RWPE1 (cell line): ENCODE results near the gene FGFR1OP2.
A peak's percentile ranks its signal among the peaks of the same experiment; 100 is the strongest.

Experiments used
- CTCF ChIA-PET: fragments of 350-600 bp; sonication (Branson Sonifier 250); formaldehyde crosslinking; extraction: SDS; loops from one replicate; lab custom pipeline; 2021; lab: Yijun Ruan, JAX
- POLR2A ChIA-PET: fragments of 400-600 bp; formaldehyde crosslinking; extraction: SDS; loops from one replicate; lab custom pipeline; 2020; ENCODE audit warnings: antibody characterized with exemption; ENCODE audit not compliant: low non-redundant PET; lab: Yijun Ruan, JAX
- DNase-seq: peaks from one replicate; pipeline ENCODE4 v3.0.0; 2012; ENCODE audit warnings: low spot score
- H3K27ac ChIP-seq: fragments of 450-650 bp; 2 replicates; pipeline ENCODE4 v1.5.1; 2017
- TF ChIP-seq, protein P1 (sequence below): fragments of 450-650 bp; conservative IDR thresholded peaks from 2 replicates; pipeline ENCODE4 v1.5.1; 2017; ENCODE audit warnings: low read depth, mild to moderate bottlenecking

FGFR1OP2 gene

DNA sequence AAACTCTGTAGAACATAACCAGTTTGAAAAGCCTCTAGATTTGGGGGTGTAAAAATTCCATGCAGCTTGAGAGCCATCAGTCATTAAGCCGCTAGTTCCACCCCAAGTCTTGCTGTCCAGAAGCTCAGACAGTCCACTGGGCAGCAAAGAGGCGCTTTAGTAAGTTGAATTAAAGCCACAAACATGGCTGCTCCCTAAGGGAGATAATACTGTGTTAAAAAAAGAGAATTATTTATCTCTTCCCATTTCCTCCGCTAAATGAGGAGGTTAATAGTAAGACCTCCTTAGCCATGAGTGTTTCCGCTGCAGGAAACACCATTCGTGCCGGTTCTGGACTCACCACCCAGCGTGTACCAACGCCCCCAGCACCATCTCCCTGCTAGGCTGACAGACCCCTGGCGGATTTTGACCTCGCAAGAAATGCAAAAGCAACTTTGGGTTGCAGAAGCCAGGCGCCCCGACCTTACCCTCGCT lies 75.4 kb downstream of the FGFR1OP2 start:
- peak overlapping the region; percentile 84 for H3K27ac ChIP-seq
- ChIA-PET POLR2A (interaction anchor here (0.7 kb wide), 1 partner anchor 11 kb away, joined by 3 read pairs; no protein-coding TSS in a partner anchor), CTCF (interaction anchor here (0.6 to 0.9 kb wide), 6 partner anchors 13 to 762 kb away, joined by 3 to 4 read pairs (median 3); no protein-coding TSS in a partner anchor)
- TF ChIP-seq, protein P1, sequence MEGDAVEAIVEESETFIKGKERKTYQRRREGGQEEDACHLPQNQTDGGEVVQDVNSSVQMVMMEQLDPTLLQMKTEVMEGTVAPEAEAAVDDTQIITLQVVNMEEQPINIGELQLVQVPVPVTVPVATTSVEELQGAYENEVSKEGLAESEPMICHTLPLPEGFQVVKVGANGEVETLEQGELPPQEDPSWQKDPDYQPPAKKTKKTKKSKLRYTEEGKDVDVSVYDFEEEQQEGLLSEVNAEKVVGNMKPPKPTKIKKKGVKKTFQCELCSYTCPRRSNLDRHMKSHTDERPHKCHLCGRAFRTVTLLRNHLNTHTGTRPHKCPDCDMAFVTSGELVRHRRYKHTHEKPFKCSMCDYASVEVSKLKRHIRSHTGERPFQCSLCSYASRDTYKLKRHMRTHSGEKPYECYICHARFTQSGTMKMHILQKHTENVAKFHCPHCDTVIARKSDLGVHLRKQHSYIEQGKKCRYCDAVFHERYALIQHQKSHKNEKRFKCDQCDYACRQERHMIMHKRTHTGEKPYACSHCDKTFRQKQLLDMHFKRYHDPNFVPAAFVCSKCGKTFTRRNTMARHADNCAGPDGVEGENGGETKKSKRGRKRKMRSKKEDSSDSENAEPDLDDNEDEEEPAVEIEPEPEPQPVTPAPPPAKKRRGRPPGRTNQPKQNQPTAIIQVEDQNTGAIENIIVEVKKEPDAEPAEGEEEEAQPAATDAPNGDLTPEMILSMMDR, result no peak
- no peak for DNase-seq

DNA sequence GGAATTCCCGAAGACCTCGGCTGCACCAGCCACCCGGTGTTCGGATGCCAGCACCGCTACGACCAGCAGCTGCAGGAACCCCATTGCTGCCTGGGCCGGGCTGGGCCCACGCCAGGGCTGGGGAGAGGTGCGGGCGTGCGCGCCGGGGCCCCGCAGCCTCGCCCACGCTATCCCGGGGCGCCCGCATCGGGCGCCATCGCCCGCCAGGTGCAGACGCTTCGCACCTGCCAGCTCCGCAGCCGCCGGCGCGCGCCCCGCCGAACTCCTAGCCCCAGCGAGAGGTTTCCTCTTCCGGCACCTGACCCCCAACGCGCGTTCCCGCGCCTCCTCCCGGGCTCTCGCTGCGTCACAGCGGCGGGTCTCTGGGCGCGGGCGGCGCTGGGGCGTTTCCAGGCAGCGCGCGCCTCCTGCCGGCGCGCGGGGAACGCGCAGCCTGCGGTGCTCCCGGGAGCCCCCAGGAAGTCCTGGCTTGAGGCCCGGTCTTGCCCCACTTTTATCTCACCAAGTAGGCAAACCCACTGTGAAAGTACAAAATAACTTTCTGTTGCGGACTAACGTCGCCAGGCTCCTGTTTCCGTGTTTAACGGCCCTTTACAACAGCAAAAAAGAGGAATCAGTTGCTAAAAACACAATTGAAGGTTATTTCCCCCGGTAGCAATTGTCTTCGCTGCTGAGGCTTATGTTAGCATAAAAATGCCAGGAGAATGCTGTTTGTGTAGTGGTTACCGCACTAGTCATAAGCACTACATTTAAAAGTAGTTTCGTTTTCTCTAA lies 76.0 kb downstream of the FGFR1OP2 start, which contains the start of gene TM7SF3:
TM7SF3 (minus strand) TSS at position 300 of the 774 bp plus-strand sequence; CDS start at position 84, 216 bp downstream.
- TF ChIP-seq, protein P1, result peak; percentile 86
- DNase-seq, result peak; percentile 89
- POLR2A ChIA-PET, result no interaction called here
- H3K27ac ChIP-seq, result peak within 1 kb of the TSS; percentile 84
- CTCF ChIA-PET, result interaction anchor here (0.6 to 1.0 kb wide), 8 partner anchors 13 to 762 kb away, joined by 3 to 5 read pairs (median 3); no protein-coding TSS in a partner anchor

DNA sequence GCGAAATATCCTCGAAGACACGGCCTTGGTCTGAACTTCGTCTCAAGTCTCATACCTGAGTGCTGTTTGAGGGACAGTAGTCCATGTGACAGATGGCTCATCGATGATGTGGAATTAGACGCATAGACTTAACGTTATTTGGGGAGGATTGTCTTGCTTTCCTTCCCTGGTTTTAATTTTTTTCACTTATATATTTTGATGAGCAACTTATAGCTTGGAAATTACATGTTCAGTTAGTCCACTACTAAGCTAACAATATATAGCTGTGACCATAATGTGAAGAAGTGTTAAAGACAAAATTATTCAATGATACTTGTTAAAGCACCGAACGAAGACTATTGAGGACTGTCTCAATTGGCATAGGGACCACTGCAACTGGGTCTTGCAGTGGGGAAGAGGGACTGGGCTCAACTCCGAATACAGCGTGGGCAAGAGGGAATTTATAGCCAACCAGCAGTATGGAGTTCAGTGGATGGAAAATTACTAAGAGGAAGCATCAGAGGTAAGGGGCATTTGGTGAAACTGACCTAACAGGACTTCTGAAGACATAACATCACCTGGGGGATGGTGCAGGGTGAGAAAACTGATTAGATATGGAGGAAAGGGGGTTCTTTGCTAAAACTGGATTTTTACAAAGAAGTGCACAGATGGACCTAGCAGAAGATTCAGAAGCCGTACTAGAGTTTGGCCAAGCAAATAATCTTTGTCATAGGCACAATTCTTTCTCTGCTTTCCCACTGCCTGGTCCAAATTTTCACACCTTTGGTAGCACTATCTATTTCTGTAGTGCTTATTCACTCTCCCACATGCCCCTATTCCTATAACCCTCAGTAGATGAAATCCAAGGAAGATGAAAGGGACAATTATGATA lies 76.8 kb downstream of the FGFR1OP2 start:
- H3K27ac ChIP-seq, result peak overlapping the region; percentile 84; the same call in 1 of the 2 replicates
- ChIA-PET CTCF (interaction anchor here (0.6 to 1.6 kb wide), 11 partner anchors 10 to 1221 kb away, joined by 3 to 6 read pairs (median 3); no protein-coding TSS in a partner anchor), POLR2A (no interaction called here)
- TF ChIP-seq, protein P1, result no peak
- DNase-seq, result no peak

DNA sequence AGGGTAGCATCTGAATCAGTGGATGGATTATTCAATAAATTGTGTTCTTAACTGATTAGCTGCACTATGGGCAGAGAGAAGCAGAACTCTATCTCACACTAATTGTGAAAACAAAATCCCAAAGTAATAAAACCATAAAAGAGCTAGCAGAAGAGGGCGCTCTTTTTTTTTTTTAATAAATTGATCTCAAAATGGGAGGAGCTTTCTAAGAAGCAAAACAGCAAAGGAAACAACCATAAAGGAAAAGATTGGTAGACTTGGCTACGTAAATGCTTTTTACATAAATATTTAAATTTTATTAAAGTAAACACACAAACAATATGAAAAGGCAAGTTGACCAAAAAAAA lies 77.4 kb downstream of the FGFR1OP2 start:
- DNase-seq, result peak; percentile 21
- CTCF ChIA-PET, result interaction anchor here (0.6 to 1.6 kb wide), 13 partner anchors 8 to 291 kb away, joined by 3 to 6 read pairs (median 3); no protein-coding TSS in a partner anchor
- no peak overlapping the region for H3K27ac ChIP-seq
- TF ChIP-seq, protein P1, result peak; percentile 30; the same call in 1 of the 2 replicates
- POLR2A ChIA-PET, result interaction anchor here (0.6 kb wide), 2 partner anchors 34 to 115 kb away, joined by 3 to 5 read pairs; no protein-coding TSS in a partner anchor
